Vagina (tissue), 2 donors: ENCODE results near the gene PIGV. TPM values are rescaled to one million over a fixed set of nuclear protein-coding genes. Genes with fewer than 3 reads are reported as not detected.

Source experiments
- DNase-seq, 2 donors: peaks; one replicate each; pipeline ENCODE4 v3.0.0-alpha.2; 2017; ENCODE audit errors: extremely low spot score in 2 of 2
- H3K27ac ChIP-seq: fragments of 200-600 bp; sonication (generic); one replicate; pipeline ENCODE4 v1.5.1; 2019
- H3K27me3 ChIP-seq: fragments of 200-600 bp; sonication (generic); one replicate; pipeline ENCODE4 v1.5.1; 2019
- H3K36me3 ChIP-seq, 2 donors: fragments of 200-600 bp; sonication (generic); one replicate each; pipeline ENCODE4 v1.5.1; 2017 to 2019
- H3K4me1 ChIP-seq: fragments of 200-600 bp; sonication (generic); one replicate; pipeline ENCODE4 v1.5.1; 2019
- H3K4me3 ChIP-seq, 2 donors: fragments of 200-600 bp; sonication (generic); 1 replicate in 1 of 2; 2 replicates in 1 of 2; pipeline ENCODE4 v1.5.1; 2016 to 2019
- H3K9me3 ChIP-seq: fragments of 200-600 bp; sonication (generic); one replicate; pipeline ENCODE4 v1.5.1; 2019
- CTCF ChIP-seq, 3 experiments: fragments of 450-650 bp in 2 of 3; fragments of 200-600 bp in 1 of 3; sonication (generic) in 1 of 3; IDR thresholded peaks; one replicate each; pipeline ENCODE4 v1.5.1; 2017 to 2019; ENCODE audit warnings: antibody characterized with exemption in 3 of 3, mild to moderate bottlenecking in 2 of 3, moderate library complexity in 2 of 3
- POLR2A ChIP-seq, 2 donors: fragments of 450-650 bp; IDR thresholded peaks; one replicate each; pipeline ENCODE4 v1.6.1; 2017; ENCODE audit warnings: antibody characterized with exemption in 2 of 2, mild to moderate bottlenecking in 2 of 2, moderate library complexity in 2 of 2
- POLR2AphosphoS5 ChIP-seq, 2 donors: sonication (generic); formaldehyde crosslinking; IDR thresholded peaks; one replicate each; pipeline ENCODE4 v1.9.0; 2017; ENCODE audit warnings: antibody characterized with exemption in 2 of 2, mild to moderate bottlenecking in 2 of 2, low read depth in 1 of 2; ENCODE audit not compliant: insufficient read depth in 1 of 2
- intact Hi-C: fragments of 100-400 bp; cut with DNase I; formaldehyde crosslinking; loops from one replicate; pipeline ENCODE4 v1.15.1; 2023
- total RNA-seq: library from RNA; depleted of rRNA; stranded (reverse); fragments of >200 nt; gene quantifications from one replicate; pipeline ENCODE4 v1.2.3, GENCODE V29; 2016

Gene PIGV
- total RNA-seq, 1 donor from 2014 or later: 8.1 TPM

DNA sequence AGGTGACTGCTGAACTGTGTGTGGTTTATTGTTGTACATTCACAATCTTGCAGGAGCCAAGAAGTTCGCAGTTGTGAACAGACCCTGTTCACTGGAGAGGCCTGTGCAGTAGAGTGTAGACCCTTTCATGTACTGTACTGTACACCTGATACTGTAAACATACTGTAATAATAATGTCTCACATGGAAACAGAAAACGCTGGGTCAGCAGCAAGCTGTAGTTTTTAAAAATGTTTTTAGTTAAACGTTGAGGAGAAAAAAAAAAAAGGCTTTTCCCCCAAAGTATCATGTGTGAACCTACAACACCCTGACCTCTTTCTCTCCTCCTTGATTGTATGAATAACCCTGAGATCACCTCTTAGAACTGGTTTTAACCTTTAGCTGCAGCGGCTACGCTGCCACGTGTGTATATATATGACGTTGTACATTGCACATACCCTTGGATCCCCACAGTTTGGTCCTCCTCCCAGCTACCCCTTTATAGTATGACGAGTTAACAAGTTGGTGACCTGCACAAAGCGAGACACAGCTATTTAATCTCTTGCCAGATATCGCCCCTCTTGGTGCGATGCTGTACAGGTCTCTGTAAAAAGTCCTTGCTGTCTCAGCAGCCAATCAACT lies 6.4 kb upstream of the PIGV start:
- Histone ChIP-seq H3K27ac (no peak overlapping the region), H3K4me1 (peaks cover 39% of the 10 kb centered on the region), H3K4me3 (no peak overlapping the region), H3K36me3 (peaks cover 0 to 54% of the 10 kb centered on the region in 2 donors), H3K9me3 (no peaks in the 10 kb centered on the region), H3K27me3 (no peaks in the 10 kb centered on the region)
- DNase-seq: no peak
- intact Hi-C loops: no loop called here
- TF ChIP-seq POLR2A (IDR thresholded peaks at IDR 0.05) (no peak), CTCF (IDR thresholded peaks at IDR 0.05) (no peak), POLR2AphosphoS5 (IDR thresholded peaks at IDR 0.05; ENCODE audit: insufficient read depth in 1 of 2, low read depth in 1 of 2) (no peak)

GRCh38 chr1:26782521-26783212 lies 5.1 kb upstream of the PIGV start:
- H3K27ac ChIP-seq: peak overlapping the region; percentile 33
- H3K4me3 ChIP-seq: no peak overlapping the region
- H3K27me3 ChIP-seq: no peaks in the 10 kb centered on the region
- H3K9me3 ChIP-seq: no peaks in the 10 kb centered on the region
- TF ChIP-seq CTCF (IDR thresholded peaks at IDR 0.05) (no peak), POLR2AphosphoS5 (IDR thresholded peaks at IDR 0.05; ENCODE audit: insufficient read depth in 1 of 2, low read depth in 1 of 2) (no peak), POLR2A (IDR thresholded peaks at IDR 0.05) (no peak)
- intact Hi-C loops: no loop called here
- no peak for DNase-seq
- peaks cover 49% of the 10 kb centered on the region for H3K4me1 ChIP-seq
- peaks cover 0 to 42% of the 10 kb centered on the region in 2 donors for H3K36me3 ChIP-seq

- Histone ChIP-seq H3K27me3 (no peaks in the 10 kb centered on the region), H3K36me3 (peaks cover 0 to 32% of the 10 kb centered on the region in 2 donors), H3K9me3 (no peaks in the 10 kb centered on the region), H3K4me3 (no peak overlapping the region), H3K4me1 (peaks cover 49% of the 10 kb centered on the region), H3K27ac (peak overlapping the region; percentile 97)
- intact Hi-C loops: no loop called here
- no peak for DNase-seq
- no peak for TF ChIP-seq POLR2A (IDR thresholded peaks at IDR 0.05)
- no peak for TF ChIP-seq CTCF (IDR thresholded peaks at IDR 0.05)
These were observed 4.1 kb upstream of the PIGV start for GRCh38 chr1:26783646-26784022.

GRCh38 chr1:26784023-26784871 lies 3.5 kb upstream of the PIGV start:
- DNase-seq: no peak
- peaks cover 49% of the 10 kb centered on the region for H3K4me1 ChIP-seq

More at GRCh38 chr1:26784023-26784871, 3.5 kb upstream of the PIGV start:
- TF ChIP-seq POLR2AphosphoS5 (IDR thresholded peaks at IDR 0.05; ENCODE audit: insufficient read depth in 1 of 2, low read depth in 1 of 2) (no peak), POLR2A (IDR thresholded peaks at IDR 0.05) (no peak), CTCF (IDR thresholded peaks at IDR 0.05) (no peak)
- Histone ChIP-seq H3K27me3 (no peaks in the 10 kb centered on the region), H3K9me3 (no peaks in the 10 kb centered on the region), H3K4me3 (no peak overlapping the region), H3K27ac (peak overlapping the region; percentile 97), H3K36me3 (peaks cover 0 to 26% of the 10 kb centered on the region in 2 donors)
- intact Hi-C loops: no loop called here
